PC-9 (cell line): ENCODE measurements around the gene GBGT1.

Experiments
- CTCF ChIP-seq: fragments of 200-600 bp; sonication (generic); conservative IDR thresholded peaks from 2 replicates; pipeline ENCODE4 v1.6.1; 2017; ENCODE audit warnings: mixed run types, antibody characterized with exemption, mild to moderate bottlenecking, moderate library complexity
- EZH2 ChIP-seq: fragments of 200-600 bp; sonication (generic); IDR thresholded peaks from 2 replicates; pipeline ENCODE4 v1.8.0; 2017; ENCODE audit warnings: antibody characterized with exemption, low read depth

- TF ChIP-seq CTCF (no peak), EZH2 (no peak)
These were observed 2.2 kb downstream of the GBGT1 start for GRCh38 chr9:133161547-133161950.
